ENCODE results near the gene MLF2.

The MLF2 gene

DNA sequence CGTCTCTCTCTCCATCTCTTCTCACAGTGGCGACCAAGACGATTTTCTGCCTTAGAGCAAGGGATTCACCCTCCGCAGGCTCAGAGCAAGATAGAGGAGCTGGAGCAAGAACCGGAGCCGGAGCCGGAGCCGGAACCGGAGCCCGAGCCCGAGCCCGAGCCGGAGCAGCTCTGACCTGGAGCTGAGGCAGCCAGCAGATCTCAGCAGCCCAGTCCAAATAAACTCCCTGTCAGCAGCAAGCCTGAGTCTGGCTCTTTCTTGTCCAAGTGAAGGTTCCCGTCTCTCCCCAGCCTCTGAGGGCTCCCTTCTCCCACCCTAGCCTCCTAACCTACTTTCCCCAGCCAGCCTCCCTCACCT lies 25.3 kb upstream of the MLF2 start:
- DNase-seq (ENCODE audit: low spot score) = no peak
- TF ChIP-seq, protein P1, sequence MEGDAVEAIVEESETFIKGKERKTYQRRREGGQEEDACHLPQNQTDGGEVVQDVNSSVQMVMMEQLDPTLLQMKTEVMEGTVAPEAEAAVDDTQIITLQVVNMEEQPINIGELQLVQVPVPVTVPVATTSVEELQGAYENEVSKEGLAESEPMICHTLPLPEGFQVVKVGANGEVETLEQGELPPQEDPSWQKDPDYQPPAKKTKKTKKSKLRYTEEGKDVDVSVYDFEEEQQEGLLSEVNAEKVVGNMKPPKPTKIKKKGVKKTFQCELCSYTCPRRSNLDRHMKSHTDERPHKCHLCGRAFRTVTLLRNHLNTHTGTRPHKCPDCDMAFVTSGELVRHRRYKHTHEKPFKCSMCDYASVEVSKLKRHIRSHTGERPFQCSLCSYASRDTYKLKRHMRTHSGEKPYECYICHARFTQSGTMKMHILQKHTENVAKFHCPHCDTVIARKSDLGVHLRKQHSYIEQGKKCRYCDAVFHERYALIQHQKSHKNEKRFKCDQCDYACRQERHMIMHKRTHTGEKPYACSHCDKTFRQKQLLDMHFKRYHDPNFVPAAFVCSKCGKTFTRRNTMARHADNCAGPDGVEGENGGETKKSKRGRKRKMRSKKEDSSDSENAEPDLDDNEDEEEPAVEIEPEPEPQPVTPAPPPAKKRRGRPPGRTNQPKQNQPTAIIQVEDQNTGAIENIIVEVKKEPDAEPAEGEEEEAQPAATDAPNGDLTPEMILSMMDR (IDR thresholded peaks at IDR 0.05) = no peak
- Histone ChIP-seq H3K4me3 (peak overlapping the region; percentile 65), H3K27ac (peak overlapping the region; percentile 44 to 61)

DNA sequence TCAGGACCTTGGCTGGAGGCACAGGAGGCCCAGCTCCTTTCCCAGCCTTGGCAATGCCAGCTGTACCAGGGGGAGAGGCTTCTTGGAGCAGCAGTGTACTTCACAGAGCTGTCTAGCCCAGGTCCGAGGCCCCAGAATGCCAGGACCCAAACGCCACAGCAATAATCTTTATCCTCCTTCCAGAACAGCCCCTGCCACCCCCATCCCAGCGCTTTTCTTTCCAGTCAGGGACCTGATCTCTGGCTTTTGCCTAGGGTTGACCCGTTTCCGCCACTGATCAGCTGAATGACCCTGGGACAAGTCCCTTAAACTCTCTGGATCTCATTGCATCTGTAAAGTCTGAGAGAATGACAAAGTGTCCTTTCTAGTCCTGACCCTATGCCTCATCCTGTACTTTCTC lies 24.4 kb upstream of the MLF2 start:
- H3K4me3 ChIP-seq = no peak overlapping the region
- no peak for DNase-seq (ENCODE audit: low spot score)
- TF ChIP-seq, protein P1 (IDR thresholded peaks at IDR 0.05) = no peak
- H3K27ac ChIP-seq = no peak overlapping the region

DNA sequence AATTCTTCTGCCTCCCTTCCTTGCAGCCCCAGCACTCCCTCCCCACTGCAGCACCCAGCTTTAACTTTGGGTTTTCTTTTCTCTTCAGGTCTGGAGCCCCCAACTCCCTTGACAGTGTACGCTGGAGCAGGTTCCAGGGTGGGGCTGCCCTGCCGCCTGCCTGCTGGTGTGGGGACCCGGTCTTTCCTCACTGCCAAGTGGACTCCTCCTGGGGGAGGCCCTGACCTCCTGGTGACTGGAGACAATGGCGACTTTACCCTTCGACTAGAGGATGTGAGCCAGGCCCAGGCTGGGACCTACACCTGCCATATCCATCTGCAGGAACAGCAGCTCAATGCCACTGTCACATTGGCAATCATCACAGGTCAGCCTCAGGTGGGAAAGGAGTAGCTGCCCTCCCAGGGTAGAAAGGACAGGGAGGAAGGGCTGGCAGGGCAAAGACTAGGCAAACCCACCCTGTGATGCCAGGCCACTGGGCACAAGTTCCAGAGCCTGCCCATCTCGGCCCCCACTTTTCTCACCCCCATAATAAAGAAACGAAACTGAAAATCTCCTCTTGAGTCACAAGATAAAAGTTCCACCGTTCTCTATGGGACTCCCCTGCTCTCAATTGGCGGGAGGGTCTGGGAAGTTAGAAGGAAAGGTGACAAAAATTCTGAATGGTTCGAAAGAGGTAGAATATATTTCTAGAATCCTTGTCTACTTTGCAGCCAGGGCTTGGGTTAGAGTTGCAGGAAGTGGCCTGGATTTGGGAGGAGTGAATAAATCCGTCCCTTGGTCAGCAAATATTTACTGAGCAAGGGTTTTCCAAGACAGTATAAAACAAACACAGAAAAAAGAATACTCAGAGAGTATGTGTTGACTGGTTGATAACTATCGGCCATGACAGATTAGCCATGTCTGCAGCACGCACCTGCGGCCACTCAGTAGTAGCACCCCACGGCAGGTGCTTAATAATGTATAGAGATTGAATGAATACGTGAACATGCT lies 22.5 kb upstream of the MLF2 start:
- Histone ChIP-seq H3K27ac (no peak overlapping the region), H3K4me3 (no peak overlapping the region)
- DNase-seq (ENCODE audit: low spot score) = no peak
- TF ChIP-seq, protein P1 (IDR thresholded peaks at IDR 0.05) = no peak

DNA sequence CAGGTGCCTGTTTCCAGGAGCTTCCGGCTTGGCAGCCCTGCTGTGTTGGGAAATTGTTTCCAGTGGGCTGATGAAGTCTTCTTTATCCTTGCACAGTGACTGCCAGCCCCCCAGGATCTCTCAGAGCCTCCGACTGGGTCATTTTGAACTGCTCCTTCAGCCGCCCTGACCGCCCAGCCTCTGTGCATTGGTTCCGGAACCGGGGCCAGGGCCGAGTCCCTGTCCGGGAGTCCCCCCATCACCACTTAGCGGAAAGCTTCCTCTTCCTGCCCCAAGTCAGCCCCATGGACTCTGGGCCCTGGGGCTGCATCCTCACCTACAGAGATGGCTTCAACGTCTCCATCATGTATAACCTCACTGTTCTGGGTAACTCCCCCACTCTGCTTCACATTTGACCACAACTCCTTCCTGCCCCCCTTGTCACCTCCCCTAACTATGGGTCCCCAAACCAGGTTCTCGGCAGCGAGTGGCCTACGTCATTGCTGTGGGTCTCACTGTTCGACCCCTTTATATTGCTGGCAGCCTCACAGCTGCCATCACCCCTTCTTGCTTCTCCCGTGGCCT lies 21.6 kb upstream of the MLF2 start:
- no peak for DNase-seq (ENCODE audit: low spot score)
- TF ChIP-seq, protein P1 (IDR thresholded peaks at IDR 0.05) = no peak
- no peak overlapping the region for H3K4me3 ChIP-seq
- no peak overlapping the region for H3K27ac ChIP-seq

DNA sequence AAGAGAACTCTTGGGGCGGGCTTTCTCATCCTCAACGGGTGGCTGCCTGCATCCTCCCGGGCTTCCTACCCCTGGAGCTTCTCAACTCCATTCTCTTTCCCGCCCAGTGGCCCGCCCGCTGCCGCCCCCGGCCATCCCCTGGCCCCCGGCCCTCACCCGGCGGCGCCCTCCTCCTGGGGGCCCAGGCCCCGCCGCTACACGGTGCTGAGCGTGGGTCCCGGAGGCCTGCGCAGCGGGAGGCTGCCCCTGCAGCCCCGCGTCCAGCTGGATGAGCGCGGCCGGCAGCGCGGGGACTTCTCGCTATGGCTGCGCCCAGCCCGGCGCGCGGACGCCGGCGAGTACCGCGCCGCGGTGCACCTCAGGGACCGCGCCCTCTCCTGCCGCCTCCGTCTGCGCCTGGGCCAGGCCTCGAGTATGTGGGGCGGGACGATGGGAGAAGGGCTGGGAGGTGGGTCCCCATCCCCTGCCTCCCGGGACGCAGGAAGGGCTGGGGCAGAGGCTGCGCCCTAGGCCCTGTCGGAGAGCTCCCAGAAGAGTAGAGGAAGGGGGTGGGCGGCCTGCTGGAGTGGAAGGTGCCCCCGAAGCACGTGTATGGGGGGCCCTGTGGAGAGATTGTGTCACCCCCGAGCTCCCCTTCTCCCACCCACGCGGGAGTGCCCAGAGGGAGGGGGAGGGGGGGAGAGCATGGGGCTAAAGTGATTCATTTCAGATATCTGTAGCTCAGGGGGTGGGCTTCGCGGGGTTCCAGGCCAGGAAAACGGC lies 20.8 kb upstream of the MLF2 start:
- DNase-seq (ENCODE audit: low spot score) = no peak
- Histone ChIP-seq H3K4me3 (peak overlapping the region; percentile 47), H3K27ac (no peak overlapping the region)
- TF ChIP-seq, protein P1 (IDR thresholded peaks at IDR 0.05) = no peak

DNA sequence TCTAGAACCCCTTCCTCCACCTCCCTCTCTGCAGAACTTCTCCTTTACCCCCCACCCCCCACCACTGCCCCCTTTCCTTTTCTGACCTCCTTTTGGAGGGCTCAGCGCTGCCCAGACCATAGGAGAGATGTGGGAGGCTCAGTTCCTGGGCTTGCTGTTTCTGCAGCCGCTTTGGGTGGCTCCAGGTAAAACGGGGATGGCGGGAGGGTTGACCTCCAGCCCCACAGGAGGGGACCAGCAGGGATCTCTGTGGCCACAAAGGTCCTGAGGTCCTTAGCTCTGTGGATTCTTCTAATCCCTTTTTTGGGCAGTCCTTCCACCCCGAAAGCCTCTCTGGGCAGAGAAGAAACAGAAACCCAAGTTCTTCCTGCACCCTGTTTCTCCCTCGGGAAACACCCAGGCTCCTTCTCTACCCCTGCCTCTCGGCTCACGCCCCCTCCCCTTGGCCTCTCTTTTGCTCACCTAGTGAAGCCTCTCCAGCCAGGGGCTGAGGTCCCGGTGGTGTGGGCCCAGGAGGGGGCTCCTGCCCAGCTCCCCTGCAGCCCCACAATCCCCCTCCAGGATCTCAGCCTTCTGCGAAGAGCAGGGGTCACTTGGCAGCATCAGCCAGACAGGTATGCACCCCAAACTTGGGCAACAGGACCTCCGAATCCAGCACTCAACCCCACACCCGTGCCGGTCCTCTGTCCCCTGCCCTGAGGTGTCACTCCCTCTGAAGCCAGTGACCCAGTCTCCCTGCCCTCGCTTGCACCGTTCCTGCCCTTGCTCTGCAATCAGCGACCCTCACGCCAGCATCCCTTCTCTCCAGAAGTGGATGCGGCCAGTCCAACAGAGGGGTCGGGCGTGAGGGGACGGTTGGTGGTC lies 20.0 kb upstream of the MLF2 start:
- Histone ChIP-seq H3K27ac (no peak overlapping the region), H3K4me3 (peak overlapping the region; percentile 47)
- TF ChIP-seq, protein P1 (IDR thresholded peaks at IDR 0.05) = no peak
- DNase-seq (ENCODE audit: low spot score) = no peak
